Stimulated activated CD4-positive, alpha-beta T cell treated with anti-CD3 and anti-CD28 coated beads, Interleukin-4, amount 100 ng/mL, for 48 hours (primary cell): Measurements from ENCODE around the gene PPOX.

Experiments
- DNase-seq, 2 donors: peaks; one replicate each; pipeline ENCODE4 v3.0.0-alpha.2; 2020; ENCODE audit warnings: low read depth in 2 of 2

PPOX gene

DNA sequence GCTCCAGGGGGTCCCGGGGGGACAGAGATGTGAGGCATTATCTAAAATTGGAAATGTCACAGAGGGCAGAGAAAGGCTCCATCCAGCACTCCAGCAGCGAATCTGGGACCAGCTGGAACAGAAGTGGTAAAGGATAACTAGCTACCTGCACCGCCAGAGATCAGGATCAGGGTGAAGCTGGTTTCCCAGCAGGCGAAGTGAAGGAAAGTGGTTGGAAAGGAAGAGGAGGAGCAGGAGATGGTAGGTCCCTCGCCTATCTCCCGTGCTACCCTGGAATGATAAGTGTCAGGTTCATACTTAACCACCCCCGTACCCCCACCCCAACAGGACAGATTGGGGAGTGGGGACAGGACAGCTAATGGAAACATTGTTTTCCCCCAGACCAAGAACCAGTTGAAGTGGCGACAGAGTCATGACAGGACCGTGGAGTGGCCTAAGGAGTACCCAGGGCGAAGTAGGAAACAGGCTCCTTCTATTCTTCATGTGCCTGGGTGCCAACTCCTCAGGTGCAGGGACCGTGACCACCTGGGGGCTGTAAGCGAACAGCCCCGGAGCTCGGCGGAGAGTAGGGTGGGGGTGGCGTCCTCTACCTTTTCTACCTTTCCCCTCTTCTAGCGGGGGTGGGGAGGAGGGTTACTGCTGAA, 10.4 kb downstream of the PPOX start:
- DNase-seq = no peak

GRCh38 chr1:161177112-161177935, 11.1 kb downstream of the PPOX start, which contains the start of gene B4GALT3:
B4GALT3 (minus strand) TSS chr1:161177507; CDS start chr1:161176060, 1,447 bp downstream.
- DNase-seq = peak; percentile 94 to 99

DNA sequence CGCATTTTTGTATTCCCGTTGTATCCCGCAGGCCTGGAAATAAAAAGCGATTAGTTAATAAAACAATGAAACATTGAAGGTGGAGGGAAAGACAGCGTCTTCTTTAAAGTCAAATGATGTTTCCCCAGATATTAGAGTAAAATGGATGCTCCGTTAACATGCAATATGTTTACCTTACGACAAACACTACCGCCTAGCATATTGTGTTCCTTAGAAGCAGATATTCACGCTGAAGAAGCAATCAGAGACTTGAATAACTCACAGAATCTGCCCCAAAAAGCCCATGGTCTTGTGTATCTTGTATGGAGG, 11.7 kb downstream of the PPOX start:
- no peak for DNase-seq

- no peak for DNase-seq
Measured at GRCh38 chr1:161179698-161180097, 13.5 kb downstream of the PPOX start.

GRCh38 chr1:161180639-161181038, 14.4 kb downstream of the PPOX start:
- DNase-seq = no peak

DNA sequence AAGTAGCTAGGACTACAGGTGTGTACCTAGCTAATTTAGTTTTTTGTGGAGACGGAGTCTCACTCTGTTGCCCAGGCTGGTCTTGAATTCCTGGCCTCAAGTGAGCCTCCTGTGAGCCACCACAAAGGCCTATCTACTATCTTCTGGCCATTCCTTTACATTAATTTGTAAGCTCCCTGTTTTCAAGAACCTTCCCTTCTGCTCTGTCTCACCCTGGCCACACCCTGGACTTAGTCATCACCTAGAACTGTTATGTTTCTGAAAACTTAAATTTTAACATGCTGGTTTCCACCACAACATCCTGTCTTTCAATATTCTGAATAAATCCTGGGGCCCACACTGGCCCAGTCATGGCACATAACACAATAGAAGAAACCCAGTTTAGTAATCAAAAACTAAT, 16.0 kb downstream of the PPOX start:
- DNase-seq = peak in 1 of 2 donors; percentile 54

GRCh38 chr1:161185282-161185682, 19.1 kb downstream of the PPOX start:
- peak; percentile 42 to 56 for DNase-seq

DNA sequence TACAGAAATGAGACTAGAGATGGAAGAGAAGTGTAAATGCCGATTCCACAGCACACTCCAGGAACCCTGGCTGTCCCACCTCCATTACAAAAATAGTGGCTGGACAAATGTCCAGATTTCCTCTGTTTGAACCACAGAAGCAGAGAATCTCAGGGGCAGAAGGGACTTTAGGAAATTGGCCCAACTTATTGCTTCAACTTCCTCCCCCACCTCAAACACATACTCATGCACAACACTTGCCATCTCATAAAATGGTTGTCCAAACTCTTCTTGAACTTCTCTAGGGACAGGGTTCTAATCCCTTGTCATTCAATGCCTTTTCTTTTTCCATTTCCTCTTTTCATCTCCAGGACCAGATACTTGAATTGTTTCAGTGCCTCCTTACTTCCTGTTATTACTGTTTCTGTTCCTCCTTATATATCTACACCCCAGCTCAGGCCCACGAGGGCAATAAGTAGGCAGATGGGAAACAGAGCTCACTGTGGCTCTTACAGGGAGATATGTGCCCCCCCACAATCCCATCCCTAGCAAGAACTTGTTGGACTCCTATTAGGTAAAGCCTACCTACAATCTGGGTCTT, 19.6 kb downstream of the PPOX start:
- DNase-seq = no peak

DNA sequence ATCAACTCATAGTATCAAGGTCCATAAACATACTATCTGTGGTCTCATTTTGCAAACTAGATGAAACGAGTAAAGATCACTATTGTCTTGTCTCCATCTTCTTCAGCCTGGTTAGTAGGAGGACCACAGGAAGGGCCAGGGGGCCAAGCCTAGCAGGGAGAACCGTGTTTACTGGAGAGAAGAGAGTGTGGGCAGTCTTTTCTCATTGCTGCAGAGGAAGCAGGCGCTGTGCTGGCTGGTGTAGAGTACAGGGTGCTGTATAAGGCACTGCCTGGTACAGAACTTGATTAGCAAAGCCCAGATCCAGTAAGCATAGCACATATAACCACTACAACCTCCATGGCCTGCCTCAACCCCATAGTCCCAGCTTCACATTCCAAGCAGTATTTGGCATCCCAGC, 21.1 kb downstream of the PPOX start:
- DNase-seq = no peak

GRCh38 chr1:161188381-161188780, 22.2 kb downstream of the PPOX start:
- DNase-seq = no peak

- DNase-seq = no peak
Measured at GRCh38 chr1:161189036-161189435, 22.8 kb downstream of the PPOX start.

DNA sequence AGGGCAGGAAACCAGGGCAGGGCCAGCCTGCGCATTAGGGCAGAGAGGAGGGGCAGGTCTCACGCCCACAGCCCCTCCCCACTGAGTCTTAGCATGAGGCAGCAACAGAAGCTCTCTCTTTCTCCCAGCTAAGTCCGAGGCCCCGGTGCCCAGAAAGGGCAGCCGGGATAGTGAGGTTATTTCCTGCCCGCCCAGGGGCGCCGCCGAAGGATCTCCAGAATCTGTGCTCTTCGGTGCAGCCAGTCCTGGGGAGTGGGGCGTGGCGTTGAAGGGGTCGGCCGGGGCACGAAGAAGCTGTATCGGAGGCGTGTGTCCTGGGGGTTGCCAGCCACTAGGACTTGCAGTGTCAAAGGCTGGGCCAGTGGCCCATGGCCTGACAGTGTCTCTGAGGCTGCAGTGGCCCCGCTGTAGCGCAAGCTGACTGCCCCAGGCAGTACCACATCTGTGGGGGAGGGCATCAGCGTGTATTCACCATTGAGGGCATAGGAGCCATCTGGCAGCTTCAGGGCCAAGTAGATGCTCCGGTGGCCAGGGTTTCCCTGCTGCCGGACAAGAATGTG, 24.8 kb downstream of the PPOX start:
- no peak for DNase-seq

DNA sequence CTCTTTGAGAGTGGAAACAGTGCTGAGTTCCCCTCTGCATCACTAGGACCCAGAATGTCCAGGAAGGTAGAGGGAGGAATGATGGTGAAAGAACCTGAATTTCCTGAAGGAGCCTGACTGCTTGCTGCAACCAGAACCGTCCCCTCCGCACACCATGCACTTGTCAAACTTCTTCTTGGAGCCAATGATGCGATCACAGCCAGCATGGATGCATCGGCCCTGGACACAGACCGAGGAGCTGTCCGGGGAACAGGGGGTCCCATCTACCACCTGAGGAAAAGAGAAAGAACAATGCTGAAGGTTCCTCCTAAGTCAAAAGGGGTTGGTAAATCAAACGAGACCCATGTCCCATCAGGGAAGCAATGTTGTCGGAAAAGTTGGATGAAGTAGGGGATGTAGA, 25.7 kb downstream of the PPOX start:
- DNase-seq = no peak

GRCh38 chr1:161192476-161193465, 26.5 kb downstream of the PPOX start:
- peak; percentile 46 to 56 for DNase-seq

- DNase-seq = no peak
Measured at GRCh38 chr1:161193561-161194235, 27.5 kb downstream of the PPOX start.

GRCh38 chr1:161195171-161195570, 28.9 kb downstream of the PPOX start:
- DNase-seq = no peak

GRCh38 chr1:161196111-161196510, 29.9 kb downstream of the PPOX start:
- no peak for DNase-seq

DNA sequence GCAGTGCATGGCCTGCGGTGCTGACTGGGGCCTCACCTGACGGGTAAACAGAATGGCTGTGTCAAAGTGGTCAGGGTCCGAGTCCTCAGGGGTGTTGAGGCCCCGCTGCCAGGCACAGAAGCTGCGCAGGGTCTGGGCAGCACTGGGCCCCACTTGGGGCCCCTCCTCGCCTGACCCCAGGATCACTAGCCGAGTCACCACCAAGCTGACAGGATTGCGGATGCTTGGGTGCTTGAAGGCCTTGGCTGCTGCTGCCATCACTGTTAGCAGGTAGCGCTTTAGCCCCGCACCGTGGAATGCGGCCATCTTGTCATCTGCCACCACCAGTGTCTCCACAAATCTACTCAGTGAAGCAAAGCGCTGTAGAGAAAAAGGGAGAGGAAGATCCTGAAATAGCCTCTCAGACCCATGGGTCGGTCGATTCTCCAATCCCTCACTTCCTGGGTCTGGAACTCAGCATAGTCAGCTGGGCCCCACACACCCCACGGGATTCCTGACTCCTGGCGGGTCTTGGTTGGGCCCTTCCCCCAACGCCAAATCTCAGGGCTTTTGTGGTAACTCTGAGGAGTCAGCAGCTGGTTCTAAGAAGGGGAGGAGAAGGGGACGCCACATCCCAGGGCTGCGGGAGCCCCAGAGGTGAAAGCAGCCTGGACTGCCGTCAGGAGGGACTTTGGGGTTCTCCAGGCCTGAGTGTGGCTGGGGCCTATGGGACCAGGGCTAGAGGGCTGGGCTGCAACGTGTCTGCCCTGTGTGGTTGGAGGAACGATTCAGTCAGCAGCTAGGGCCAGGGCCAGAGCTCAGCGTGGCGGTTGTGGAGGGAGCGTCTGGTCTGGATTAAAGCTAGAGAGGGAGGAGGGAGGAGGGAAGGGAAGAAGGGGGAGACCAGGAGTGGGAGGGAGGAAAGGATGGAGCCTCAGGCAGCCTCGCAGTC, 30.6 kb downstream of the PPOX start:
- no peak for DNase-seq

- DNase-seq = no peak
Measured at GRCh38 chr1:161197560-161198193, 31.5 kb downstream of the PPOX start.
